SK-N-MC (cell line): ENCODE measurements around the gene AFF1.

Experiments
- DNase-seq: peaks from one replicate; pipeline ENCODE4 v3.0.0-alpha.2; 2011; ENCODE audit warnings: low read depth, low spot score
- H3K27ac ChIP-seq: fragments of 200-600 bp; sonication (generic); 2 replicates; pipeline ENCODE4 v1.5.1; 2016; ENCODE audit warnings: mixed run types
- H3K36me3 ChIP-seq: fragments of 200-600 bp; sonication (generic); 2 replicates; pipeline ENCODE4 v1.6.1; 2017; ENCODE audit warnings: antibody characterized with exemption, low read length, mixed read lengths; ENCODE audit not compliant: insufficient read depth
- H3K4me3 ChIP-seq: fragments of 200-600 bp; sonication (generic); 2 replicates; pipeline ENCODE4 v1.5.1; 2016
- H3K9ac ChIP-seq: fragments of 200-600 bp; sonication (generic); 2 replicates; pipeline ENCODE4 v1.8.0; 2017; ENCODE audit warnings: mixed run types, mixed read lengths; ENCODE audit not compliant: insufficient read length
- H3K9me3 ChIP-seq: fragments of 200-600 bp; sonication (generic); 2 replicates; pipeline ENCODE4 v1.6.1; 2017; ENCODE audit warnings: low read depth, mild to moderate bottlenecking, antibody characterized with exemption, low read length, moderate library complexity, mixed read lengths
- EZH2 ChIP-seq: fragments of 200-600 bp; sonication (generic); IDR thresholded peaks from one replicate; pipeline ENCODE4 v1.6.1; 2017; ENCODE audit warnings: antibody characterized with exemption
- FOXP2 ChIP-seq: optimal IDR thresholded peaks from 2 replicates; pipeline ENCODE3; 2011; ENCODE audit warnings: mild to moderate bottlenecking, moderate library complexity; ENCODE audit not compliant: insufficient read depth; ENCODE audit errors: extremely low read length, control extremely low read depth
- POLR2AphosphoS5 ChIP-seq: IDR thresholded peaks from 2 replicates; pipeline ENCODE4 v1.6.1; 2012; ENCODE audit warnings: mild to moderate bottlenecking, low read depth, low read length, borderline replicate concordance

AFF1 gene

DNA sequence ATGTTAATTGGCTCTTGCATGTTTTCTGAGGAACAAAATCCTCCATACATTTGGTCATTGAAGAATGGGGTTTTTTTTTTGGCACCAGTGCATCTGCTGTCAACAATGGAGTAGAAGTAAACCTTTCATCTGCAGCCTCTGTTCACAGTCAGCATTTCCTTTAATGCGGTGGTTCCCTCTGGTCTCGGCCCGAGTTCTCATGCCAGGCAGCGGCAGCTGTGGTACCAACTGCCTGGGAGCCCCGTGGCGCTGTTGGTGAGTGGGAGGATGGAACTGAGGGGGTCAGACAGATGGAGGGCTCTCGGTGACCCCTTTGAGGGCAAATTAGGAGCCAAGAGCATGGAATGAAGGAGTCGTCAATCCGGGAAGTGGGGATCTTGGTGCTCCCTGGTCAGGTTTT lies 114.7 kb downstream of the AFF1 start:
- H3K36me3 ChIP-seq, result peaks cover 17% of the 10 kb centered on the region
- TF ChIP-seq FOXP2 (no peak), POLR2AphosphoS5 (no peak), EZH2 (no peak)
- H3K9ac ChIP-seq, result no peak overlapping the region
- H3K4me3 ChIP-seq, result no peak overlapping the region
- no peak overlapping the region for H3K27ac ChIP-seq
- DNase-seq, result no peak
- no peaks in the 10 kb centered on the region for H3K9me3 ChIP-seq

DNA sequence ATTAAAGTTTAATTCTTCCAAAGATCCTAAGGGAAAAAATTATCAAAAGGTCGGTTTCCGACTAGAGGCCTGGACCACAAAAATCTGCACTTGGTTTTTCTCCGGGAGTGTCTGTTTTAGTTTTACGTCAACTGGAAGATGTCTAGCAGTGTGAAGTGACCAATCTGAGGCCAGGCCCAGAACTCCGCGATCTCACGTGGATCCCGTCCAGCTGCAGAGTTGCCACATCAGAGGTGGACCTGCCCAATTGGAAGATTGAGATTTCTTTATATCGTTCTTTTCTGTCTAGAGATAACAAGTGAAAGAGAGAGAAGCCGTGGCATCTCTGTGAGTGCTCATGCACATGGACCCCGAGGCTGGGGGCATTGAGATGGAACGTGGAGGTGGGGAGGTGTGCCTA lies 115.8 kb downstream of the AFF1 start:
- H3K9me3 ChIP-seq, result no peaks in the 10 kb centered on the region
- no peak for DNase-seq
- H3K27ac ChIP-seq, result no peak overlapping the region
- TF ChIP-seq EZH2 (no peak), POLR2AphosphoS5 (no peak), FOXP2 (no peak)
- H3K4me3 ChIP-seq, result no peak overlapping the region
- H3K9ac ChIP-seq, result no peak overlapping the region
- peaks cover 17% of the 10 kb centered on the region for H3K36me3 ChIP-seq

DNA sequence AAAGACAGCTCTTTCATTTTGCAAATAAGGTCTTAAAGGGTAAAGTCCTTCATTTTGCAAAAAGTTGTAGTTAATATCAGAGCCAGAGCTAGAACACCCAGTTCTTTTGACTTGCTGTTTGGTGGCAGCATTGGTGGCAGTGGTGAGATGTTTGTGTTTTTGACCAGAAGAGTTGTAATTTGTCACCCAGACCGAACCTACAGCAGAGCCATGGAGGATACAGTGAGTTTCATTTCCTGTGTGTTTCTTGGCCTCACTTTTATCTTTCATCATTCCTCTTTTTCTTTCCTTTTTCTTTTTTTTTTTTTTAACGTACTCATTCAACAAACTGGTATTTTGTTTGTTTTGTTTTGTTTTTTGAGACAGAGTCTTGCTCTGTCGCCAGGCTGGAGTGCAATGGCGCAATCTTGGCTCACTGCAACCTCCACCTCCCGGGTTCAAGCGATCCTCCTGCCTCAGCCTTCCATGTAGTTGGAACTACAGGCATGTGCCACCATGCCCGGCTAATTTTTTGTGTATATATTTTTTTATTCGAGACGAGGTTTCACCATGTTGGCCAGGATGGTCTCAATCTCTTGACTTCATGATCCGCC lies 116.4 kb downstream of the AFF1 start:
- no peak overlapping the region for H3K9ac ChIP-seq
- no peak overlapping the region for H3K27ac ChIP-seq
- DNase-seq, result no peak
- no peaks in the 10 kb centered on the region for H3K9me3 ChIP-seq
- H3K36me3 ChIP-seq, result peaks cover 16% of the 10 kb centered on the region
- H3K4me3 ChIP-seq, result no peak overlapping the region
- TF ChIP-seq FOXP2, result no peak
- TF ChIP-seq POLR2AphosphoS5, result no peak
- TF ChIP-seq EZH2, result no peak

- Histone ChIP-seq H3K27ac (no peak overlapping the region), H3K4me3 (no peak overlapping the region), H3K9me3 (no peaks in the 10 kb centered on the region), H3K9ac (no peak overlapping the region), H3K36me3 (peaks cover 2% of the 10 kb centered on the region)
- no peak for DNase-seq
- TF ChIP-seq FOXP2, result no peak
- TF ChIP-seq POLR2AphosphoS5, result no peak
- TF ChIP-seq EZH2, result no peak
Observed at GRCh38 chr4:87052615-87053014, 117.8 kb downstream of the AFF1 start.

DNA sequence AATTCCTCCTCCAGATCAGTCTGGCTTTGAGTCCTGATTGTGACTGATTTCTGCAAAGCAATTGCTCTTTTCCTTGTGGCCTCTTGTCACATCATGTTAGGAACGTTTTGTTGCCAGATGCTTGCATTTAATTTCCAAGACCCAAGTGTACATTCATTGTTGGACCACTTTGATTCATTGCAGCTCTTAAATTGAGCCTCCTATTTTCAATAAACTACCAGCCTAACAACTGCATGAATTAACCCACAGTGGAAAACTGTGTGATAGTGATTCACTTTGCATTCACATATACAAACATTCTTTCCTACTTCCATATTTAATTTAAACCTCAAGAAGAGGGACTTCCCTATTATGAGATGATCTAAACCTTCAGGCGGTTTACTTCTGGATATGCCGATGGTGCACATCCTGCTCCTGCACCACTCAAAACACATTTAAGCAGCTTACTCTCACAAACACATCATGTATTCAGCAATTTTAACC lies 118.4 kb downstream of the AFF1 start:
- H3K27ac ChIP-seq, result peak overlapping the region; percentile 27
- no peaks in the 10 kb centered on the region for H3K9me3 ChIP-seq
- TF ChIP-seq FOXP2, result no peak
- no peak for TF ChIP-seq POLR2AphosphoS5
- TF ChIP-seq EZH2, result no peak
- no peak overlapping the region for H3K9ac ChIP-seq
- DNase-seq, result no peak
- H3K4me3 ChIP-seq, result no peak overlapping the region
- no peaks in the 10 kb centered on the region; the same call in 1 of the 2 replicates for H3K36me3 ChIP-seq

DNA sequence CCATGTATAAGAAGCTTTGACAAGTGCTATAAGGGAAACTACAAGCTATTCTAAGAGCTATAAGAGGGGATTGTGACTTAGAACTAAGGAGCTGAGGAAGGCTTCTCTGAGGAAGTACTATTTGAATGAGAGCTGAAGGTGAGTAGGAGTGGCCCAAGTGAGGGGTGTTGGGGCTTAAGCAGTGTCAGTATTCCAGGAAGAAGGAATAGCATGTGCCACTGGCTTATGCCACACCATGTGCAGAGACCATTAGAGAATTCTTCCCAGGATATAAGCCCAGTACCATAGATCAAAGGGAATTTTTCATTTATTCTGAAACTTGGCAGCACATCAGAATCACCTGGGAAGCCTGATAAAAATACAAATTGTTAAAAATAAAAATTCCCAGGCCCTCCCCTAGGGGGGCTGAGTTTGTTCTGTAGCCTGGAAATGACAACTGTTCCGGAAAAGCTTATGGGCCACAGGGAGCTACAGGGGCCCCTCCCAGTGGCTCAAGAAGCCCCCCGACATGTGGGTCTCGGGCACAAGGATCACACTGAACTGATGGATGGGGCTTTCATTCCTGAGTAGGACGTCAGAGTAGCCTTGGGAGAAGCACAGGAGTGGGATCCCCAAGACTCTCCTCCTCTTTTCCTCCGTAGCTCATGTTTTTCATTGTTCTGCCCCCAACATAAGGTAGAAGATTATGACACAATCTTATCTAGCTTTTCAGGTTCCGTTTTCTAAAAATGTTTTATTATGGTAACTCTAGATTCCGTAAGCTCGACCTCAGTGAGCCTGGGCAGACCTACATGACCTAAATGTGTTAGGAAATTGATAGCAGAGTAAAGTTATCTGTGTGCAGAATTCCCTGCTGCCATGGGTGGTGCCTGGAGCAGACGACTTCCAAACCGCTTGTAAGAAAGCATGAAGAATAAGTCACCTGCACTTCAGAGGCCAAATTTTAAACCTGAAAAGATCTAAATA lies 119.3 kb downstream of the AFF1 start:
- no peak overlapping the region for H3K4me3 ChIP-seq
- no peak overlapping the region for H3K9ac ChIP-seq
- DNase-seq, result no peak

GRCh38 chr4:87054900-87055299 lies 120.1 kb downstream of the AFF1 start:
- Histone ChIP-seq H3K9ac (no peak overlapping the region), H3K9me3 (no peaks in the 10 kb centered on the region), H3K36me3 (no peaks in the 10 kb centered on the region; the same call in 1 of the 2 replicates), H3K27ac (no peak overlapping the region), H3K4me3 (no peak overlapping the region)
- no peak for DNase-seq
- TF ChIP-seq POLR2AphosphoS5, result no peak
- TF ChIP-seq EZH2, result no peak
- no peak for TF ChIP-seq FOXP2

More for the DNA sequence above, 119.3 kb downstream of the AFF1 start:
- TF ChIP-seq EZH2 (no peak), POLR2AphosphoS5 (no peak), FOXP2 (no peak)
- H3K27ac ChIP-seq, result peak overlapping the region; percentile 27; the same call in 1 of the 2 replicates
- H3K36me3 ChIP-seq, result no peaks in the 10 kb centered on the region; the same call in 1 of the 2 replicates
- no peaks in the 10 kb centered on the region for H3K9me3 ChIP-seq

DNA sequence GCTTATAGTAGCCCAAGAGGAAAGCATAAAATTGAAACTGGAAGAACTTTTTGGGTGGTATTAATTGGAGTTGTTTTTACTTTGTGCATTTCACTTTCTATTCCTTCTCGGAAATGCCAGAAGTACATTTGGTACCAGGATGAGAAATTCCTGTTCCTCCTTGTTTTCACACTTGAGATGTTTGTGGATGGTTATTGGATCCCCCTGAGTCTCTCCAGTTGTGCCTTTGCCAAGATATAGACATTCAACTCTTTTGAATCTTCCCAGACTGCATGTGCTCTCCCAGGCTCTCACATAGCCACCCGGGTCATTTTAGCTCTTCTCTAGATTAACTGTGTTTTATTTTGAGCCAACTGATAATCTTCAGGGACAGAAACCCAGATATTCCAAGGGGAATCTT lies 120.5 kb downstream of the AFF1 start:
- no peak overlapping the region for H3K4me3 ChIP-seq

More for the DNA sequence above, 120.5 kb downstream of the AFF1 start:
- no peak overlapping the region; the same call in 1 of the 2 replicates for H3K27ac ChIP-seq
- TF ChIP-seq EZH2, result no peak
- no peak for TF ChIP-seq FOXP2
- no peak for TF ChIP-seq POLR2AphosphoS5
- H3K9ac ChIP-seq, result no peak overlapping the region
- H3K36me3 ChIP-seq, result no peaks in the 10 kb centered on the region; the same call in 1 of the 2 replicates
- DNase-seq, result no peak
- H3K9me3 ChIP-seq, result no peaks in the 10 kb centered on the region
